Gastroesophageal sphincter (tissue), 3 donors: ENCODE data around the gene TRPM6.

Source experiments
- CTCF ChIP-seq, 4 experiments: fragments of 200-600 bp in 2 of 4; fragments of 450-650 bp in 2 of 4; sonication (generic) in 1 of 4; IDR thresholded peaks; one replicate each; pipeline ENCODE4 v1.5.1; 2017 to 2019; ENCODE audit warnings: antibody characterized with exemption in 4 of 4, mild to moderate bottlenecking in 2 of 4, moderate library complexity in 2 of 4
- POLR2A ChIP-seq, 2 donors: fragments of 450-650 bp; IDR thresholded peaks; one replicate each; pipeline ENCODE4 v1.6.1; 2017; ENCODE audit warnings: antibody characterized with exemption in 2 of 2, mild to moderate bottlenecking in 2 of 2, moderate library complexity in 1 of 2
- POLR2AphosphoS5 ChIP-seq: sonication (generic); formaldehyde crosslinking; IDR thresholded peaks from one replicate; pipeline ENCODE4 v1.6.1; 2017; ENCODE audit warnings: antibody characterized with exemption

- TF ChIP-seq POLR2A (IDR thresholded peaks at IDR 0.05) (no peak), CTCF (IDR thresholded peaks at IDR 0.05) (no peak), POLR2AphosphoS5 (no peak)
Measured at GRCh38 chr9:74921737-74922136, 34.0 kb upstream of the TRPM6 start.
